IPS-NIHi7 (cell line): ENCODE measurements around the gene WNT1.

Experiments used
- DNase-seq: peaks from one replicate; pipeline ENCODE4 v3.0.0; 2012; ENCODE audit warnings: mixed read lengths; ENCODE audit errors: extremely low spot score

The WNT1 gene

DNA sequence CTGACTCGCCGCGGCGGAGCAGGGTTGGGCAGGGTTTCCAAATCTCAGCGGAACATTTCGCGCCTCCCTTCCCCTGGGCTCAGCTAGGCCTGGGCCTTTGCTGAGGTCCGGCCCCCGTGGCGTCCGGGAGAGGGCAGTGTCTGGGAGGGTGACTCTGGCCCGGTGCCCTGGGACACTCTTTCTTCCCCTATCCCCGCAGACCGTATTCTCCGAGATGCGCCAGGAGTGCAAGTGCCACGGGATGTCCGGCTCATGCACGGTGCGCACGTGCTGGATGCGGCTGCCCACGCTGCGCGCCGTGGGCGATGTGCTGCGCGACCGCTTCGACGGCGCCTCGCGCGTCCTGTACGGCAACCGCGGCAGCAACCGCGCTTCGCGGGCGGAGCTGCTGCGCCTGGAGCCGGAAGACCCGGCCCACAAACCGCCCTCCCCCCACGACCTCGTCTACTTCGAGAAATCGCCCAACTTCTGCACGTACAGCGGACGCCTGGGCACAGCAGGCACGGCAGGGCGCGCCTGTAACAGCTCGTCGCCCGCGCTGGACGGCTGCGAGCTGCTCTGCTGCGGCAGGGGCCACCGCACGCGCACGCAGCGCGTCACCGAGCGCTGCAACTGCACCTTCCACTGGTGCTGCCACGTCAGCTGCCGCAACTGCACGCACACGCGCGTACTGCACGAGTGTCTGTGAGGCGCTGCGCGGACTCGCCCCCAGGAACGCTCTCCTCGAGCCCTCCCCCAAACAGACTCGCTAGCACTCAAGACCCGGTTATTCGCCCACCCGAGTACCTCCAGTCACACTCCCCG is 3.0 kb downstream of the WNT1 start:
- DNase-seq = peak; percentile 68

DNA sequence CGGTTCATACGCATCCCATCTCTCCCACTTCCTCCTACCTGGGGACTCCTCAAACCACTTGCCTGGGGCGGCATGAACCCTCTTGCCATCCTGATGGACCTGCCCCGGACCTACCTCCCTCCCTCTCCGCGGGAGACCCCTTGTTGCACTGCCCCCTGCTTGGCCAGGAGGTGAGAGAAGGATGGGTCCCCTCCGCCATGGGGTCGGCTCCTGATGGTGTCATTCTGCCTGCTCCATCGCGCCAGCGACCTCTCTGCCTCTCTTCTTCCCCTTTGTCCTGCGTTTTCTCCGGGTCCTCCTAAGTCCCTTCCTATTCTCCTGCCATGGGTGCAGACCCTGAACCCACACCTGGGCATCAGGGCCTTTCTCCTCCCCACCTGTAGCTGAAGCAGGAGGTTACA is 3.6 kb downstream of the WNT1 start:
- DNase-seq = no peak

DNA sequence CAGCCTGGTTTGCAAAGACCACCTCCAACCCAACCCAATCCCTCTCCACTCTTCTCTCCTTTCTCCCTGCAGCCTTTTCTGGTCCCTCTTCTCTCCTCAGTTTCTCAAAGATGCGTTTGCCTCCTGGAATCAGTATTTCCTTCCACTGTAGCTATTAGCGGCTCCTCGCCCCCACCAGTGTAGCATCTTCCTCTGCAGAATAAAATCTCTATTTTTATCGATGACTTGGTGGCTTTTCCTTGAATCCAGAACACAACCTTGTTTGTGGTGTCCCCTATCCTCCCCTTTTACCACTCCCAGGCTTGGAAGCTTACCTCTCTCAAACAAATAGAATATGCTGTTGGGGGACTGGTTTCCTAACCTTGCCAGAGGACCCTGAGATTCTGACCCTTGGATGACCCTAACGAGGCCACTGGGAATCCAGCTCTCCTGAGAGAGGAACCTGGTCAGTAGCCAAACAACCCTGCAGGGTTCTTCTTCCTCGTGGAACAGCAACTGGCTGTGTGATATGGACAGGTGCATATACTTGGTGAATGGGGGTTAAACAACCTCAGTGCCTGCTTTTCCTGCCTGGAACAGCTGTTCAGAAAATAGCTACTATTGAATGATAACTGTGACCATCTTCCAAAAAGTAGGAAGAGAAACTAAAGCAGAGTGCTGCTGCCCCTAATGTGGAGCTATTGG is 4.4 kb downstream of the WNT1 start:
- no peak for DNase-seq

GRCh38 chr12:48985475-48985897 is 7.4 kb downstream of the WNT1 start:
- no peak for DNase-seq

DNA sequence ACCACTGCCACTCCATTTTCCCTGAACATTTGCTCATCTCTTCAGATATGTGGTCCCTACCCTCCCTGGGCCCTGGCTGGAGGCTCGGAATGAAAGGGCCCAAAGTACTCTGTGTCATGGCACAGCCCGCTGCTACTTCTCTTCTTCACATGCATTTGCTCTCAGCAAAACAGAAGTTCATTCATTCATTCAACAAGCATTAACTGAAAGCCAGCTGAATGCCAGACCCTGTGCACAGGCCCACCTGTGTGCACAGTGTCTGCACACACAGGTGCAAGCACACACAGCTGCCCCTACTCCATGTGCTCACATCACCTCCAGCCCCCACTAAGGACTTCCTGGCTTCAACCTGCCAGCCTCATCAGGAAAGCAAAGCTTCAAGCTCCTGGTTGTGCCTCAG is 7.8 kb downstream of the WNT1 start:
- no peak for DNase-seq

DNA sequence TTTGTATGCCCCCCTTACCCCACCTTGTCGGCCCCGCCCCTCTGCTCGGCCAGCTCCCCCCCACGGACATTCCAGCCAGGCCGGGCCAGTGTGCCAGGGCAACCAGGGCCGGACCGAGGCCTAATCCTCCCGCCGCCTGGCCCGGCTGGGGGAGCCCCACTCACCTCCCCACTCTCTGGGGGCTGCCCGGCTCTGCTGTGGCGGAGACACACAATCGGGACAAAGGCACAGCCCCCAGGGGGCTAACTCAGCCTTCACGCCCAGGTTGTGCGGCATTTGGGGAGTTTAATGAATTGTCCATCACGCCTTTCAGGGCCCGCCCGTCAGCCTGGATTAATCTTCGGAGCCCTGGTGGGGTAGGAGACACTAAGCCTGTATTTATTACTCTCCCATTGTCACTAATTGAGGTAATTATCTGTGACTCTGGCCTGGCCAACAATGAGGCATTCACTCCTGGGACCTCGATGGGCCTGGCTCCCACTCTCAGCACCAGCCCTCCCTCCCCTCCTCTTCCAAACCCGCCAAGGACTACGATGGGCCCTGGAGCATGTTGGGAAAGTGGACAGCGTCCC is 8.7 kb downstream of the WNT1 start:
- DNase-seq = no peak

- DNase-seq = peak; percentile 83
Measured at GRCh38 chr12:48988030-48988649, 10.0 kb downstream of the WNT1 start.

DNA sequence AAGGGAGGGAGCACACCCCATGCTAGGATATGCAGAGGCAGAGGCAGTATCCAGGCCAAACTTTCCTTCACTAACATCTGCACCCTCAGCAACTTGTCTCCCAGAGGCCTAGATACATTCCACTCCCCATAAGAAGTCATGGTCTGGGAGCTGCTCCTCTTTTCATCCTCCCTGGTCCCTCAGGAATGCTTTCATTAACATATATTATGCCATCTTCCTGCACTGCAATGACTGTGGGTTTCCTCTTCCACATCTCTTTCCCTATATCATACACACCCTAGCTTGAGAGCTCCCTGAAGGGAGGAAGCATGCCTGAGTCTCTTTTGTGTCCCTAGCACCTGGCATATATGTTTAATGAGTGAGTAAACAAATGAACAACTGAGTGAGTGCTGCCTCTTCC is 12.4 kb downstream of the WNT1 start:
- no peak for DNase-seq

DNA sequence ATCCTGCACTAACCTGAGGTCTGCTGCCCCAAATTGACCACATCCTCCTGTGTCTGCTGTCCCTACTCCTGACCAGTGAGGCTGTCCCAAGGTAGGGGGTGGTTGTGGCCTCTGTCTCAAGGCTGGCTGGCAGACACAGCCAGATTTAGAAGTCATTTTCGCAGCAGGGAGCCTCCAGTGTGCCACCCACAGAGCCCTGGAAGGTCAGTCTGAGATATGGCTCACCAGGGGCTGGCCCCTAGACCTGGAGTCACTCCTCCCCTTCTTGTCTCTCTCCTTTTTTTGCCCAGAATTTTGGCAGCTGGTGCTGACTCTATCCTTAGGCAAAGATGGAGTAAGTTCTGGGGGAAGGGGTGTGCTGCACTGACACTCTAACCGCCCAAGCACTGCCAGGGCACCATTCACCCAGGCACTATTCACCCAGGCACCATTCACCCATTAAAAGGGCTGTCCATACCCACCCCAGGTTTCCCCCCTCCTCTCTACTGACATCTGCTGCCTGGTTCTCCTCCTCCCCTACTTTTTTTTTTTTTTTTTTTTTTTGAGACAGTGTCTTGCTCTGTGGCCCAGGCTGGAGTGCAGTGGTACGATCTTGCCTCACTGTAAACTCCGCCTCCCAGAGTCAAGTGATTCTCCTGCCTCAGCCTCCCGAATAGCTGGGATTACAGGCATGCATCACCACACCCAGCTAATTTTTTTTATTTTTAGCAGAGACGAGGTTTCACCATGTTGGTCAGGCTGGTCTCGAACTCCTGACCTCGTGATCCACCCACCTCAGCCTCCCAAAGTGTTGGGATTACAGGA is 13.3 kb downstream of the WNT1 start:
- no peak for DNase-seq

DNA sequence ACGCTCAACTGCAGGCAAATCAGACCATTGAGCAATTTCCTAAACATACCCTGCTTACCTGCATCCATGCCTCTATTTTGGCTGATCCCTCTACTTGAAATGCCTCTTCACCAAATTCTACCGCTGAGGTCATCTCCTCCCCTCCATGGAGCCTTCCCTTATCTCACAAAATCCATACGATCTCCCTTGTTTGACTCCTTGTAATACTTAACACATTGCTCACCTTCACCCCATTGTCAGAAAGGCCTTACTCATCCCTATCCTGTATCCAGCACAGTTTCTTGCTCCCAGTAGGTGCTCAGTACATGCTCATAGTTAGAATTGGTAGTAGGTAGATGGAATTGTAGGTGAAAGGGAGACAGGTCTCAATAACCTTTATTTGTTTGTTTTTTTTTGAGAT is 15.7 kb downstream of the WNT1 start:
- no peak for DNase-seq

DNA sequence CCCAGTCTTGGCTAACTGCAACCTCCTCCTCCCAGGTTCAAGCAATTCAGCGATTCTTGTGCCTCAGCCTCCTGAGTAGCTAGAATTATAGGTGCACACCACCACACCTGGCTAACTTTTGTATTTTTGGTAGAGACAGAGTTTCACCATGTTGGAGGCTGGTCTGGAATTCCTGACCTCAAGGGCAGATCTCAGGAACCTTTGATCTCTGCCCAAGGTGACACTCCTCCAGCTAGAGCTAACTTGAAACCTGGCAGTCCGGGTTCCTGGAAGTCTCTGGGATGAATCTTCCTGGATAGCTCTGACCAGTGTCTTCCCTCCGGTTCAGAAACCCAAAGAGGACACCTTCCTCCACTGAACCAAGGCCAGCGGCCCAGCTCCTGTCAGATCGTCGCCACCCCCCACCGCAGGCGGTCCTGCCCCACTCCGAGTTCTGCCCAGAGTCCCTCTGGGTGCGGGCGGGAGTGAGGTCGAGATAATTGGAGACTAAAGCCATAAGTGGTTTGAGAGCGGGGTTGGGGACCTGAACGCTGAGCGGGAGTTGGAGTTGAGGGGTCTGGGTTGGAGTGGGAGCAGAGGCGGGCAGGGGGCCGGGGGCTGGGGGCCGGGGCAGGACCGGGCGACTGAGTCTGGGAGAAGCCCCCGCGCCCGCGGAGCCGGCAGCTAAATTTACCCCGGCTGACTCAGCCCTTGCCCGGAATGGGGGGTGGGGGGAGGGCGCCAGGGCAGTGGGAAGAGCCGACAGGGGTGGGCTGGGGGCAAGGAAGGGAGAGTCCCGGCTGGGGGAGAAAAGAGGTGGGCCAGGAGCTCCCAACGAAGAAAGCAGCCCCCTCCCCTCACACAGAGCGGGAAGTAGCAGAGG is 16.3 kb downstream of the WNT1 start:
- DNase-seq = no peak

GRCh38 chr12:48995086-48995879 is 17.2 kb downstream of the WNT1 start:
- peak; percentile 95 for DNase-seq

GRCh38 chr12:48996794-48997718 is 18.9 kb downstream of the WNT1 start:
- peak; percentile 80 for DNase-seq

GRCh38 chr12:48997719-48998496 is 19.8 kb downstream of the WNT1 start:
- DNase-seq = peak; percentile 75

- DNase-seq = peak; percentile 24
Measured at GRCh38 chr12:48998497-48999353, 20.6 kb downstream of the WNT1 start.

- DNase-seq = peak; percentile 45
Measured at GRCh38 chr12:48999371-49000131, 21.4 kb downstream of the WNT1 start, which contains the start of gene DDN. TSS of gene DDN (minus strand) at chr12:48999375. CDS start at chr12:48999287, 88 bp downstream.
